Measurements from ENCODE around the gene CFHR5. TPM values are rescaled to one million over a fixed set of nuclear protein-coding genes. Genes with fewer than 3 reads are reported as not detected.

CFHR5 gene
- total and polyA plus RNA-seq, 7 donors = not detected

GRCh38 chr1:196954778-196955177, 22.6 kb upstream of the CFHR5 start:
- no peak for TF ChIP-seq POLR2A (IDR thresholded peaks at IDR 0.05)
- TF ChIP-seq CTCF (IDR thresholded peaks at IDR 0.05) = no peak
- no peak for TF ChIP-seq EP300 (IDR thresholded peaks at IDR 0.05)
- no peak for TF ChIP-seq POLR2AphosphoS5 (IDR thresholded peaks at IDR 0.05)
- 57 to 78% methylated on average over 2 of the region's 2 CpGs for WGBS, 2 donors
- no peaks in the 10 kb centered on the region for H3K36me3 ChIP-seq
- intact Hi-C loops (cut with DNase I) = no loop called here
- no peaks in the 10 kb centered on the region for H3K9me3 ChIP-seq
- no peak overlapping the region for H3K27ac ChIP-seq
- DNase-seq = no peak
- no peak overlapping the region for H3K4me3 ChIP-seq
- no peaks in the 10 kb centered on the region for H3K27me3 ChIP-seq
- H3K4me1 ChIP-seq = no peaks in the 10 kb centered on the region

- TF ChIP-seq POLR2A (IDR thresholded peaks at IDR 0.05) (no peak), POLR2AphosphoS5 (IDR thresholded peaks at IDR 0.05) (no peak), CTCF (IDR thresholded peaks at IDR 0.05) (no peak)
- H3K27ac ChIP-seq = no peak overlapping the region
Observed at GRCh38 chr1:196955926-196956325, 21.4 kb upstream of the CFHR5 start.

GRCh38 chr1:196960854-196961253, 16.5 kb upstream of the CFHR5 start:
- intact Hi-C loops (cut with DNase I) = no loop called here
- no peaks in the 10 kb centered on the region for H3K36me3 ChIP-seq
- no peaks in the 10 kb centered on the region for H3K9me3 ChIP-seq
- TF ChIP-seq POLR2AphosphoS5 (IDR thresholded peaks at IDR 0.05) (no peak), CTCF (IDR thresholded peaks at IDR 0.05) (no peak), EP300 (IDR thresholded peaks at IDR 0.05) (no peak), POLR2A (IDR thresholded peaks at IDR 0.05) (no peak)
- H3K27me3 ChIP-seq = no peaks in the 10 kb centered on the region
- 53 to 76% methylated on average over 3 of the region's 3 CpGs for WGBS, 2 donors
- H3K4me1 ChIP-seq = no peaks in the 10 kb centered on the region
- no peak overlapping the region for H3K4me3 ChIP-seq
- no peak for DNase-seq
- H3K27ac ChIP-seq = no peak overlapping the region

More at GRCh38 chr1:196955926-196956325, 21.4 kb upstream of the CFHR5 start:
- WGBS, 2 donors = 98 to 100% methylated on average over 1 of the region's 1 CpG
- Histone ChIP-seq H3K36me3 (no peaks in the 10 kb centered on the region), H3K4me1 (no peaks in the 10 kb centered on the region), H3K4me3 (no peak overlapping the region), H3K9me3 (no peaks in the 10 kb centered on the region), H3K27me3 (no peaks in the 10 kb centered on the region)
- intact Hi-C loops (cut with DNase I) = no loop called here
- DNase-seq = no peak

- Histone ChIP-seq H3K36me3 (no peaks in the 10 kb centered on the region), H3K9me3 (no peaks in the 10 kb centered on the region), H3K4me1 (no peaks in the 10 kb centered on the region), H3K4me3 (no peak overlapping the region), H3K27me3 (no peaks in the 10 kb centered on the region), H3K27ac (no peak overlapping the region)
- intact Hi-C loops (cut with DNase I) = no loop called here
- WGBS, 2 donors = 77 to 90% methylated on average over 1 of the region's 1 CpG
- DNase-seq = no peak
- no peak for TF ChIP-seq POLR2AphosphoS5 (IDR thresholded peaks at IDR 0.05)
- TF ChIP-seq EP300 (IDR thresholded peaks at IDR 0.05) = no peak
- no peak for TF ChIP-seq POLR2A (IDR thresholded peaks at IDR 0.05)
- TF ChIP-seq CTCF (IDR thresholded peaks at IDR 0.05) = no peak
Observed at GRCh38 chr1:196970182-196970581, 7.2 kb upstream of the CFHR5 start.

- H3K27ac ChIP-seq = no peak overlapping the region
- H3K9me3 ChIP-seq = no peaks in the 10 kb centered on the region
- H3K36me3 ChIP-seq = no peaks in the 10 kb centered on the region
- no peaks in the 10 kb centered on the region for H3K4me1 ChIP-seq
- no peak for TF ChIP-seq EP300 (IDR thresholded peaks at IDR 0.05)
- TF ChIP-seq CTCF (IDR thresholded peaks at IDR 0.05) = no peak
- no peak for TF ChIP-seq POLR2A (IDR thresholded peaks at IDR 0.05)
- no peak for TF ChIP-seq POLR2AphosphoS5 (IDR thresholded peaks at IDR 0.05)
- 79 to 88% methylated on average over 4 of the region's 4 CpGs for WGBS, 2 donors
- intact Hi-C loops (cut with DNase I) = no loop called here
- no peaks in the 10 kb centered on the region for H3K27me3 ChIP-seq
- no peak overlapping the region for H3K4me3 ChIP-seq
- no peak for DNase-seq
Observed at GRCh38 chr1:196976278-196976677, 1.1 kb upstream of the CFHR5 start.
